GM11168 (cell line): Measurements from ENCODE around the gene QRFP.

Source experiments
- in situ Hi-C: fragments of 300-500 bp; cut with MboI; formaldehyde crosslinking; loops from one replicate; pipeline ENCODE4 v1.12.0; 2022; ENCODE audit warnings: low sequenced_read_pairs; ENCODE audit not compliant: unreplicated experiment

Gene QRFP

GRCh38 chr9:130906735-130907416 lies 10.3 kb upstream of the QRFP start:
- in situ Hi-C loops, result no loop called here

GRCh38 chr9:130905902-130906734 lies 9.5 kb upstream of the QRFP start:
- in situ Hi-C loops, result no loop called here

- in situ Hi-C loops, result no loop called here
Measured at GRCh38 chr9:130905125-130905901, 8.7 kb upstream of the QRFP start.

GRCh38 chr9:130904070-130905044 lies 7.7 kb upstream of the QRFP start:
- in situ Hi-C loops, result no loop called here

GRCh38 chr9:130903194-130904069 lies 6.8 kb upstream of the QRFP start:
- in situ Hi-C loops, result no loop called here

GRCh38 chr9:130902204-130903185 lies 5.9 kb upstream of the QRFP start:
- in situ Hi-C loops, result no loop called here

- in situ Hi-C loops, result no loop called here
Measured at GRCh38 chr9:130901498-130902203, 5.0 kb upstream of the QRFP start.

- in situ Hi-C loops, result no loop called here
Measured at GRCh38 chr9:130900701-130901497, 4.3 kb upstream of the QRFP start.

GRCh38 chr9:130899051-130899748 lies 2.6 kb upstream of the QRFP start:
- in situ Hi-C loops, result no loop called here

GRCh38 chr9:130898552-130898852 lies 1.9 kb upstream of the QRFP start:
- in situ Hi-C loops, result no loop called here

- in situ Hi-C loops, result no loop called here
Measured at GRCh38 chr9:130897848-130898551, 1.4 kb upstream of the QRFP start.

- in situ Hi-C loops, result no loop called here
Measured at GRCh38 chr9:130897105-130897751, 616 bp upstream of the QRFP start.

GRCh38 chr9:130895481-130896232 lies 955 bp downstream of the QRFP start:
- in situ Hi-C loops, result no loop called here

GRCh38 chr9:130895038-130895437 lies 1.6 kb downstream of the QRFP start:
- in situ Hi-C loops, result no loop called here
